DMS53 (cell line): ENCODE data around the gene SYT2.

ENCODE experiments used
- DNase-seq: peaks from one replicate; lab custom pipeline; 2025; lab: John Stamatoyannopoulos, UW

Gene SYT2

GRCh38 chr1:202704601-202705000 lies 5.7 kb downstream of the SYT2 start:
- no peak for DNase-seq

- no peak for DNase-seq
Observed at GRCh38 chr1:202703191-202703590, 7.1 kb downstream of the SYT2 start.

- no peak for DNase-seq
Observed at GRCh38 chr1:202702088-202702487, 8.2 kb downstream of the SYT2 start.

- DNase-seq, result no peak
Observed at GRCh38 chr1:202701200-202701599, 9.1 kb downstream of the SYT2 start.

- no peak for DNase-seq
Observed at GRCh38 chr1:202700061-202700460, 10.2 kb downstream of the SYT2 start.

- DNase-seq, result no peak
Observed at GRCh38 chr1:202698276-202698675, 12.0 kb downstream of the SYT2 start.

GRCh38 chr1:202697038-202697437 lies 13.2 kb downstream of the SYT2 start:
- no peak for DNase-seq

GRCh38 chr1:202694314-202694713 lies 15.9 kb downstream of the SYT2 start:
- DNase-seq, result peak; percentile 51

- peak; percentile 78 for DNase-seq
Observed at GRCh38 chr1:202692959-202693555, 17.2 kb downstream of the SYT2 start.

GRCh38 chr1:202691816-202692215 lies 18.4 kb downstream of the SYT2 start:
- peak; percentile 58 for DNase-seq

- no peak for DNase-seq
Observed at GRCh38 chr1:202689493-202690342, 20.5 kb downstream of the SYT2 start.

- no peak for DNase-seq
Observed at GRCh38 chr1:202689082-202689481, 21.2 kb downstream of the SYT2 start.

GRCh38 chr1:202688401-202688800 lies 21.9 kb downstream of the SYT2 start:
- DNase-seq, result no peak

- peak; percentile 21 for DNase-seq
Observed at GRCh38 chr1:202687798-202688197, 22.5 kb downstream of the SYT2 start.

- DNase-seq, result no peak
Observed at GRCh38 chr1:202687370-202687769, 22.9 kb downstream of the SYT2 start.

- DNase-seq, result peak; percentile 74
Observed at GRCh38 chr1:202685641-202686040, 24.6 kb downstream of the SYT2 start.

- DNase-seq, result peak; percentile 90
Observed at GRCh38 chr1:202684716-202685115, 25.5 kb downstream of the SYT2 start.

GRCh38 chr1:202683029-202683428 lies 27.2 kb downstream of the SYT2 start:
- no peak for DNase-seq

GRCh38 chr1:202682477-202682876 lies 27.8 kb downstream of the SYT2 start:
- DNase-seq, result no peak

- no peak for DNase-seq
Observed at GRCh38 chr1:202681736-202682420, 28.4 kb downstream of the SYT2 start.

- DNase-seq, result no peak
Observed at GRCh38 chr1:202680586-202681352, 29.5 kb downstream of the SYT2 start.
